Mesendoderm (in vitro differentiated cells): Measurements from ENCODE around the gene GATA3.

Source experiments
- DNase-seq: peaks from one replicate; pipeline ENCODE4 v3.0.0; 2013
- H2AK5ac ChIP-seq: 2 replicates; pipeline ENCODE4 v1.6.1; 2013; ENCODE audit warnings: low read length, inconsistent platforms
- H2BK120ac ChIP-seq: 2 replicates; pipeline ENCODE4 v1.6.1; 2013; ENCODE audit warnings: low read depth, mild to moderate bottlenecking, low read length, moderate library complexity, mixed read lengths
- H2BK15ac ChIP-seq: replicated peaks from 2 replicates; pipeline ENCODE4 v1.6.1; 2013; ENCODE audit warnings: low read depth, mild to moderate bottlenecking, moderate library complexity
- H2BK5ac ChIP-seq: 2 replicates; pipeline ENCODE4 v1.6.1; 2013; ENCODE audit warnings: low read length, inconsistent platforms
- H3K18ac ChIP-seq: 2 replicates; pipeline ENCODE4 v1.6.1; 2013; ENCODE audit warnings: mild to moderate bottlenecking, low read length, mixed read lengths
- H3K23ac ChIP-seq: one replicate; pipeline ENCODE4 v1.6.1; 2013; ENCODE audit warnings: low read length
- H3K27ac ChIP-seq: 2 replicates; pipeline ENCODE4 v1.5.1; 2013; ENCODE audit warnings: low read depth, mild to moderate bottlenecking, inconsistent platforms, low read length, moderate library complexity
- H3K27me3 ChIP-seq: 2 replicates; pipeline ENCODE4 v1.6.1; 2013; ENCODE audit warnings: low read length, control low read depth, mild to moderate bottlenecking, inconsistent platforms; ENCODE audit not compliant: insufficient read depth, poor library complexity
- H3K36me3 ChIP-seq: 2 replicates; pipeline ENCODE4 v1.6.1; 2013; ENCODE audit warnings: low read length, inconsistent platforms; ENCODE audit not compliant: control insufficient read depth, insufficient read depth
- H3K4ac ChIP-seq: one replicate; pipeline ENCODE4 v1.6.1; 2013; ENCODE audit warnings: low read depth, mild to moderate bottlenecking, low read length, moderate library complexity
- H3K4me1 ChIP-seq: 2 replicates; pipeline ENCODE4 v1.6.1; 2013; ENCODE audit warnings: low read depth, low read length, inconsistent platforms; ENCODE audit not compliant: control insufficient read depth
- H3K4me2 ChIP-seq: 2 replicates; pipeline ENCODE4 v1.6.1; 2013; ENCODE audit warnings: low read length
- H3K4me3 ChIP-seq: 2 replicates; pipeline ENCODE4 v1.5.1; 2013; ENCODE audit warnings: mild to moderate bottlenecking, low read length
- H3K56ac ChIP-seq: one replicate; pipeline ENCODE4 v1.6.1; 2013; ENCODE audit warnings: low read length
- H3K79me1 ChIP-seq: 2 replicates; pipeline ENCODE4 v1.6.1; 2013; ENCODE audit warnings: low read length, inconsistent platforms
- H3K79me2 ChIP-seq: 2 replicates; pipeline ENCODE4 v1.6.1; 2013; ENCODE audit warnings: mild to moderate bottlenecking, low read length; ENCODE audit not compliant: control insufficient read depth, insufficient read depth
- H3K9ac ChIP-seq: 2 replicates; pipeline ENCODE4 v1.6.1; 2013; ENCODE audit warnings: low read length, inconsistent platforms
- H4K5ac ChIP-seq: one replicate; pipeline ENCODE4 v1.6.1; 2013; ENCODE audit warnings: low read length
- H4K8ac ChIP-seq: one replicate; pipeline ENCODE4 v1.6.1; 2013; ENCODE audit warnings: low read depth, mild to moderate bottlenecking, control low read depth, low read length, moderate library complexity
- WGBS: extraction: QIAGEN DNeasy Blood & Tissue Kit; methylation state at CpG from one replicate; pipeline ENCODE4 v1.1.7; 2013; ENCODE audit warnings: low lambda C conversion rate, missing lambda C conversion rate; ENCODE audit not compliant: insufficient coverage; ENCODE audit errors: extremely low coverage; 5-methylcytosine and 5-hydroxymethylcytosine counted together

The GATA3 gene

GRCh38 chr10:8044331-8044907 lies 10.1 kb upstream of the GATA3 start:
- peak overlapping the region; percentile 33 for H2BK5ac ChIP-seq
- no peak overlapping the region for H3K4ac ChIP-seq
- H3K27ac ChIP-seq = no peak overlapping the region
- H3K79me1 ChIP-seq = no peaks in the 10 kb centered on the region
- H4K8ac ChIP-seq = no peak overlapping the region
- peaks cover 27% of the 10 kb centered on the region for H3K4me1 ChIP-seq
- no peak overlapping the region for H3K18ac ChIP-seq
- H3K36me3 ChIP-seq = no peaks in the 10 kb centered on the region
- no peak overlapping the region for H2AK5ac ChIP-seq
- H3K79me2 ChIP-seq = no peaks in the 10 kb centered on the region
- peak overlapping the region; percentile 61 for H3K9ac ChIP-seq
- H3K27me3 ChIP-seq = peaks cover 26% of the 10 kb centered on the region
- peak; percentile 71 for DNase-seq
- H3K4me2 ChIP-seq = peak overlapping the region; percentile 4
- H2BK15ac ChIP-seq = no peak overlapping the region
- peak overlapping the region; percentile 4 for H3K56ac ChIP-seq
- WGBS = no CpG with 5 or more reads among the region's 12 CpGs
- H2BK120ac ChIP-seq = no peak overlapping the region
- H3K23ac ChIP-seq = no peak overlapping the region
- no peak overlapping the region for H4K5ac ChIP-seq
- H3K4me3 ChIP-seq = peak overlapping the region; percentile 15

GRCh38 chr10:8044908-8045725 lies 9.4 kb upstream of the GATA3 start:
- H2BK15ac ChIP-seq = no peak overlapping the region
- no peak overlapping the region for H3K23ac ChIP-seq
- no peak overlapping the region for H2BK120ac ChIP-seq
- H2BK5ac ChIP-seq = peak overlapping the region; percentile 33
- no CpG with 5 or more reads among the region's 32 CpGs for WGBS
- peak overlapping the region; percentile 33 for H3K18ac ChIP-seq
- H3K56ac ChIP-seq = peak overlapping the region; percentile 4
- H3K4me3 ChIP-seq = peak overlapping the region; percentile 40
- no peak overlapping the region for H2AK5ac ChIP-seq
- H3K4me1 ChIP-seq = peaks cover 27% of the 10 kb centered on the region
- peak; percentile 91 for DNase-seq
- no peak overlapping the region for H4K5ac ChIP-seq
- H3K27me3 ChIP-seq = peaks cover 26% of the 10 kb centered on the region
- H3K79me2 ChIP-seq = no peaks in the 10 kb centered on the region
- H4K8ac ChIP-seq = no peak overlapping the region
- no peak overlapping the region for H3K27ac ChIP-seq
- peak overlapping the region; percentile 61 for H3K9ac ChIP-seq
- H3K79me1 ChIP-seq = no peaks in the 10 kb centered on the region
- peak overlapping the region; percentile 4 for H3K4me2 ChIP-seq
- H3K36me3 ChIP-seq = no peaks in the 10 kb centered on the region
- peak overlapping the region; percentile 58 for H3K4ac ChIP-seq

GRCh38 chr10:8045726-8046494 lies 8.6 kb upstream of the GATA3 start:
- Histone ChIP-seq H3K79me2 (no peaks in the 10 kb centered on the region), H2AK5ac (no peak overlapping the region), H4K8ac (no peak overlapping the region), H3K27me3 (peaks cover 22% of the 10 kb centered on the region), H3K4ac (peak overlapping the region; percentile 58), H3K56ac (peak overlapping the region; percentile 44), H3K23ac (no peak overlapping the region), H4K5ac (no peak overlapping the region), H3K36me3 (no peaks in the 10 kb centered on the region), H3K79me1 (no peaks in the 10 kb centered on the region), H2BK5ac (no peak overlapping the region), H2BK15ac (no peak overlapping the region), H3K4me2 (peak overlapping the region; percentile 4), H3K27ac (no peak overlapping the region), H3K4me3 (peak overlapping the region; percentile 2), H3K18ac (peak overlapping the region; percentile 33), H3K9ac (peak overlapping the region; percentile 61), H3K4me1 (peaks cover 27% of the 10 kb centered on the region), H2BK120ac (no peak overlapping the region)
- WGBS = no CpG with 5 or more reads among the region's 17 CpGs
- peak; percentile 50 for DNase-seq

- Histone ChIP-seq H3K56ac (peak overlapping the region; percentile 78), H3K79me2 (no peaks in the 10 kb centered on the region), H3K4me2 (peak overlapping the region; percentile 51), H3K27ac (peak overlapping the region; percentile 35), H3K18ac (peak overlapping the region; percentile 77), H4K5ac (no peak overlapping the region), H3K36me3 (no peaks in the 10 kb centered on the region), H3K4ac (peak overlapping the region; percentile 74), H2BK120ac (no peak overlapping the region), H3K9ac (peak overlapping the region; percentile 52), H3K4me1 (peaks cover 22% of the 10 kb centered on the region), H3K4me3 (no peak overlapping the region), H4K8ac (no peak overlapping the region), H2AK5ac (no peak overlapping the region), H2BK5ac (no peak overlapping the region), H2BK15ac (no peak overlapping the region), H3K27me3 (peaks cover 7% of the 10 kb centered on the region), H3K23ac (peak overlapping the region; percentile 92), H3K79me1 (no peaks in the 10 kb centered on the region)
- DNase-seq = peak; percentile 94
- no CpG with 5 or more reads among the region's 30 CpGs for WGBS
Observed at GRCh38 chr10:8047452-8048280, 6.8 kb upstream of the GATA3 start.

GRCh38 chr10:8048281-8049008 lies 6.0 kb upstream of the GATA3 start:
- Histone ChIP-seq H3K27me3 (peaks cover 2% of the 10 kb centered on the region), H3K56ac (peak overlapping the region; percentile 78), H3K79me2 (no peaks in the 10 kb centered on the region), H3K9ac (peak overlapping the region; percentile 52), H3K23ac (peak overlapping the region; percentile 92), H3K4me2 (peak overlapping the region; percentile 45), H2BK5ac (no peak overlapping the region), H4K8ac (no peak overlapping the region), H2BK120ac (peak overlapping the region; percentile 47), H2BK15ac (peak overlapping the region; percentile 9), H3K4ac (peak overlapping the region; percentile 74), H2AK5ac (no peak overlapping the region), H3K36me3 (no peaks in the 10 kb centered on the region), H4K5ac (no peak overlapping the region), H3K79me1 (no peaks in the 10 kb centered on the region), H3K27ac (peak overlapping the region; percentile 35), H3K4me3 (no peak overlapping the region), H3K4me1 (peaks cover 20% of the 10 kb centered on the region), H3K18ac (peak overlapping the region; percentile 77)
- no CpG with 5 or more reads among the region's 29 CpGs for WGBS
- no peak for DNase-seq
